GM18526 (cell line): ENCODE data around the gene CLN6.

Experiments
- POLR2A ChIP-seq: IDR thresholded peaks from 3 replicates; pipeline ENCODE4 v1.6.1; 2011; ENCODE audit not compliant: insufficient read length; ENCODE audit errors: extremely low read depth

The CLN6 gene

GRCh38 chr15:68230157-68231100 is 901 bp upstream of the CLN6 start:
- TF ChIP-seq POLR2A = no peak

GRCh38 chr15:68228971-68229385 is 550 bp downstream of the CLN6 start:
- TF ChIP-seq POLR2A = no peak

GRCh38 chr15:68228143-68228970 is 1.2 kb downstream of the CLN6 start:
- no peak for TF ChIP-seq POLR2A

GRCh38 chr15:68227643-68228142 is 1.8 kb downstream of the CLN6 start:
- TF ChIP-seq POLR2A = no peak

- TF ChIP-seq POLR2A = no peak
Observed at GRCh38 chr15:68224546-68225250, 4.8 kb downstream of the CLN6 start.

GRCh38 chr15:68224108-68224507 is 5.4 kb downstream of the CLN6 start:
- TF ChIP-seq POLR2A = no peak

- no peak for TF ChIP-seq POLR2A
Observed at GRCh38 chr15:68223171-68223570, 6.4 kb downstream of the CLN6 start.

GRCh38 chr15:68220967-68221366 is 8.6 kb downstream of the CLN6 start:
- TF ChIP-seq POLR2A = no peak

GRCh38 chr15:68220489-68220888 is 9.0 kb downstream of the CLN6 start:
- no peak for TF ChIP-seq POLR2A

- TF ChIP-seq POLR2A = no peak
Observed at GRCh38 chr15:68218847-68219798, 10.4 kb downstream of the CLN6 start.

- TF ChIP-seq POLR2A = no peak
Observed at GRCh38 chr15:68218331-68218730, 11.2 kb downstream of the CLN6 start.

GRCh38 chr15:68217341-68217740 is 12.2 kb downstream of the CLN6 start:
- TF ChIP-seq POLR2A = no peak

- no peak for TF ChIP-seq POLR2A
Observed at GRCh38 chr15:68214838-68215254, 14.7 kb downstream of the CLN6 start.
